NCI-H524 treated with DMSO at 0.1 percent for 48 hours (cell line): ENCODE measurements around the gene PPP3R1.

Source experiments
- DNase-seq: peaks from one replicate; lab custom pipeline; 2025; lab: John Stamatoyannopoulos, UW

PPP3R1 gene

GRCh38 chr2:68141875-68142274, 110.5 kb downstream of the PPP3R1 start:
- no peak for DNase-seq

- no peak for DNase-seq
These were observed 116.6 kb downstream of the PPP3R1 start for GRCh38 chr2:68135448-68136320.

GRCh38 chr2:68134554-68134953, 117.8 kb downstream of the PPP3R1 start:
- no peak for DNase-seq

GRCh38 chr2:68134120-68134519, 118.2 kb downstream of the PPP3R1 start:
- no peak for DNase-seq
